HepG2 (cell line): Measurements from ENCODE around the gene IRF2. TPM values are rescaled to one million over a fixed set of nuclear protein-coding genes. Genes with fewer than 3 reads are reported as not detected.
A peak's percentile ranks its signal among the peaks of the same experiment; 100 is the strongest.

Experiments used
- ATM ChIP-seq: fragments of 450-650 bp; IDR thresholded peaks from 2 replicates; pipeline ENCODE4 v1.7.1; 2017; ENCODE audit warnings: mild to moderate bottlenecking, borderline replicate concordance
- DMAP1 ChIP-seq: IDR thresholded peaks from 2 replicates; pipeline ENCODE4 v1.6.1; 2016
- EZH2 ChIP-seq: conservative IDR thresholded peaks from 2 replicates; pipeline ENCODE4 v1.6.1; 2012; ENCODE audit warnings: mild to moderate bottlenecking, low read depth, low read length, moderate library complexity
- FOXA1 ChIP-seq, 2 experiments: fragments of 450-650 bp in 1 of 2; sonication (generic) in 1 of 2; formaldehyde crosslinking in 1 of 2; IDR thresholded peaks; 2 replicates each; pipeline versions ENCODE4 v1.4.0 to v1.6.1; 2016 to 2020; ENCODE audit warnings: missing genetic modification reagents in 1 of 2
- GFI1 ChIP-seq: sonication (generic); formaldehyde crosslinking; IDR thresholded peaks from 2 replicates; pipeline ENCODE4 v1.5.0; 2020; ENCODE audit warnings: missing genetic modification reagents, mild to moderate bottlenecking, borderline replicate concordance
- IRX3 ChIP-seq: sonication (generic); formaldehyde crosslinking; IDR thresholded peaks from 2 replicates; pipeline ENCODE4 v1.8.1; 2023; ENCODE audit warnings: mild to moderate bottlenecking, low read depth, missing genetic modification reagents, borderline replicate concordance
- MED8 ChIP-seq: sonication (generic); formaldehyde crosslinking; IDR thresholded peaks from 2 replicates; pipeline ENCODE4 v1.8.1; 2023; ENCODE audit warnings: mild to moderate bottlenecking, missing genetic modification reagents; ENCODE audit not compliant: insufficient replicate concordance
- MXD4 ChIP-seq: IDR thresholded peaks from 2 replicates; pipeline ENCODE4 v1.6.1; 2016; ENCODE audit warnings: mild to moderate bottlenecking, missing biosample characterization, missing genetic modification reagents
- NONO ChIP-seq, 2 experiments: fragments of 450-650 bp in 1 of 2; sonication (generic) in 1 of 2; formaldehyde crosslinking in 1 of 2; IDR thresholded peaks in 1 of 2; conservative IDR thresholded peaks in 1 of 2; 2 replicates each; pipeline versions ENCODE4 v1.6.1 to v1.8.0; 2017 to 2022; ENCODE audit warnings: mild to moderate bottlenecking in 1 of 2, missing genetic modification reagents in 1 of 2, moderate library complexity in 1 of 2
- PHF21A ChIP-seq: sonication (generic); formaldehyde crosslinking; IDR thresholded peaks from 2 replicates; pipeline ENCODE4 v1.5.0; 2020; ENCODE audit warnings: mild to moderate bottlenecking, missing genetic modification reagents
- SAFB2 ChIP-seq: sonication (generic); formaldehyde crosslinking; IDR thresholded peaks from 2 replicates; pipeline ENCODE4 v1.5.1; 2020; ENCODE audit warnings: missing genetic modification reagents, low read depth, mild to moderate bottlenecking, borderline replicate concordance
- SETDB1 ChIP-seq: sonication (generic); formaldehyde crosslinking; IDR thresholded peaks from 2 replicates; pipeline ENCODE4 v1.5.1; 2020; ENCODE audit warnings: missing genetic modification reagents, mild to moderate bottlenecking, borderline replicate concordance
- SIX1 ChIP-seq: sonication (generic); formaldehyde crosslinking; IDR thresholded peaks from 2 replicates; pipeline ENCODE4 v1.4.0; 2020; ENCODE audit warnings: missing genetic modification reagents, borderline replicate concordance
- SKI ChIP-seq: fragments of 450-650 bp; IDR thresholded peaks from one replicate; pipeline ENCODE4 v1.6.1; 2018; ENCODE audit warnings: mild to moderate bottlenecking; ENCODE audit not compliant: partially characterized antibody
- SP1 ChIP-seq, 2 experiments: fragments of 450-650 bp in 1 of 2; sonication (generic) in 1 of 2; formaldehyde crosslinking in 1 of 2; IDR thresholded peaks; 2 replicates each; pipeline versions ENCODE4 v1.4.0 to v1.6.1; 2016 to 2020; ENCODE audit warnings: missing genetic modification reagents in 1 of 2
- SP5 ChIP-seq: IDR thresholded peaks from 2 replicates; pipeline ENCODE4 v1.6.1; 2016; ENCODE audit warnings: low read depth, borderline replicate concordance
- SRY ChIP-seq: sonication (generic); formaldehyde crosslinking; IDR thresholded peaks from 2 replicates; pipeline ENCODE4 v1.8.0; 2022; ENCODE audit warnings: mild to moderate bottlenecking, missing genetic modification reagents
- TEAD3 ChIP-seq: optimal IDR thresholded peaks from 2 replicates; pipeline ENCODE3; 2016; ENCODE audit warnings: borderline replicate concordance
- ZMYM2 ChIP-seq: sonication (generic); formaldehyde crosslinking; IDR thresholded peaks from 2 replicates; pipeline ENCODE4 v1.8.0; 2022; ENCODE audit warnings: mild to moderate bottlenecking, missing genetic modification reagents
- polyA plus RNA-seq, 8 experiments: library from polyadenylated mRNA; depleted of rRNA in 3 of 8; stranded (reverse) in 7 of 8; unstranded in 1 of 8; fragments of >200 nt; fragmentation: Illumina TruSeq in 4 of 8; extraction: Trizol in 4 of 8; gene quantifications; 2 replicates each; pipeline versions ENCODE4 v1.2.1 to v1.2.3, GENCODE V29; 2011 to 2016; ENCODE audit warnings: low read depth in 4 of 8, missing spikeins in 1 of 8, mixed read lengths in 1 of 8; ENCODE audit not compliant: insufficient read depth in 1 of 8
- total RNA-seq, 5 experiments: library from RNA; depleted of rRNA; stranded (reverse); fragments of >200 nt; fragmentation: Illumina TruSeq; extraction: Trizol; gene quantifications; 2 replicates each; pipeline ENCODE4 v1.2.3, GENCODE V29; 2016; ENCODE audit warnings: low read depth in 1 of 5
- TF ChIP-seq, protein P1 (sequence below): sonication (generic); formaldehyde crosslinking; IDR thresholded peaks from 2 replicates; pipeline ENCODE4 v1.5.0; 2020; ENCODE audit warnings: mild to moderate bottlenecking, missing genetic modification reagents
- TF ChIP-seq, protein P2 (sequence below): sonication (generic); formaldehyde crosslinking; IDR thresholded peaks from 2 replicates; pipeline ENCODE4 v1.4.0; 2020; ENCODE audit warnings: mild to moderate bottlenecking, missing genetic modification reagents
- TF ChIP-seq, protein P3 (sequence below): sonication (generic); formaldehyde crosslinking; IDR thresholded peaks from 2 replicates; pipeline ENCODE4 v1.8.1; 2023; ENCODE audit warnings: mild to moderate bottlenecking, missing genetic modification reagents, borderline replicate concordance
- TF ChIP-seq, protein P4 (sequence below): sonication (generic); formaldehyde crosslinking; IDR thresholded peaks from 2 replicates; pipeline ENCODE4 v1.4.0; 2020; ENCODE audit warnings: mild to moderate bottlenecking, missing genetic modification reagents
- TF ChIP-seq, protein P5 (sequence below): sonication (generic); formaldehyde crosslinking; IDR thresholded peaks from 2 replicates; pipeline ENCODE4 v1.4.0; 2020; ENCODE audit warnings: missing genetic modification reagents
- TF ChIP-seq, protein P6 (sequence below): sonication (generic); formaldehyde crosslinking; conservative IDR thresholded peaks from 2 replicates; pipeline ENCODE4 v1.8.1; 2023; ENCODE audit warnings: missing genetic modification reagents

Gene IRF2
- total and polyA plus RNA-seq, 2 of the 13 experiments (the other 11 are each of a cell fraction or from before 2014, with no cell fraction given): 15.5 to 28.8 TPM

DNA sequence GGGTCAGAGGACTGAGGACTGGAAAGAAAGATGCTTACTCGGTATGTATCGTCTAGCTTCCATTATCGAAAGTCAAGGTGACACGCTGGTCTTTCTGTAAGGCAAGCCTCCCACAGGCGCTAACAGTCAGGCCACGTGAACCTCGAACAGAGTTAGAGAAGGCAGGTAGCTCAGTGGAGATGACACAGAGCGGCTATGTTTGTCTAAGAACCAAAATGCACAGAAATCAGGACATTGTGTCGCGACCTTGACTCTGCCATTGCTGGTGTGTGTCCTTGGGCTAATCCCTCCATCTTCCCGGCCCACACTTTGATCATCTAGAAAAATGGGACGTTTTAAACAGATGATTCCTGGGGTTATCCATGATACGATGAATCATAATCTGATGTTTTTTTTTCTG is 40.3 kb downstream of the IRF2 start (continued):
- no peak for TF ChIP-seq MED8 (CRISPR knock-in tag)
- TF ChIP-seq PHF21A (CRISPR knock-in tag): peak; percentile 43; the same call in 1 of the 2 replicates
- TF ChIP-seq, protein P1, sequence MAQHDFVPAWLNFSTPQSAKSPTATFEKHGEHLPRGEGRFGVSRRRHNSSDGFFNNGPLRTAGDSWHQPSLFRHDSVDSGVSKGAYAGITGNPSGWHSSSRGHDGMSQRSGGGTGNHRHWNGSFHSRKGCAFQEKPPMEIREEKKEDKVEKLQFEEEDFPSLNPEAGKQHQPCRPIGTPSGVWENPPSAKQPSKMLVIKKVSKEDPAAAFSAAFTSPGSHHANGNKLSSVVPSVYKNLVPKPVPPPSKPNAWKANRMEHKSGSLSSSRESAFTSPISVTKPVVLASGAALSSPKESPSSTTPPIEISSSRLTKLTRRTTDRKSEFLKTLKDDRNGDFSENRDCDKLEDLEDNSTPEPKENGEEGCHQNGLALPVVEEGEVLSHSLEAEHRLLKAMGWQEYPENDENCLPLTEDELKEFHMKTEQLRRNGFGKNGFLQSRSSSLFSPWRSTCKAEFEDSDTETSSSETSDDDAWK (CRISPR knock-in tag): no peak
- TF ChIP-seq IRX3 (CRISPR knock-in tag): no peak
- peak; percentile 27; the same call in 1 of the 2 replicates for TF ChIP-seq DMAP1 (CRISPR knock-in tag)
- TF ChIP-seq SRY (CRISPR knock-in tag): peak; percentile 53; the same call in 1 of the 2 replicates
- TF ChIP-seq FOXA1 (IDR thresholded peaks at IDR 0.05): no peak
- TF ChIP-seq FOXA1 (CRISPR knock-in tag; IDR thresholded peaks at IDR 0.05): peak; percentile 74
- no peak for TF ChIP-seq NONO (IDR thresholded peaks at IDR 0.05)
- no peak for TF ChIP-seq NONO (CRISPR knock-in tag; conservative IDR thresholded peaks at IDR 0.05)
- TF ChIP-seq SP5 (CRISPR knock-in tag): peak; percentile 58
- no peak for TF ChIP-seq SAFB2 (CRISPR knock-in tag)
- TF ChIP-seq, protein P2, sequence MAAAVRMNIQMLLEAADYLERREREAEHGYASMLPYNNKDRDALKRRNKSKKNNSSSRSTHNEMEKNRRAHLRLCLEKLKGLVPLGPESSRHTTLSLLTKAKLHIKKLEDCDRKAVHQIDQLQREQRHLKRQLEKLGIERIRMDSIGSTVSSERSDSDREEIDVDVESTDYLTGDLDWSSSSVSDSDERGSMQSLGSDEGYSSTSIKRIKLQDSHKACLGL (CRISPR knock-in tag): no peak
- TF ChIP-seq SETDB1: no peak
- no peak for TF ChIP-seq SP1 (IDR thresholded peaks at IDR 0.05)
- TF ChIP-seq SP1 (CRISPR knock-in tag; IDR thresholded peaks at IDR 0.05): no peak
- TF ChIP-seq, protein P3, sequence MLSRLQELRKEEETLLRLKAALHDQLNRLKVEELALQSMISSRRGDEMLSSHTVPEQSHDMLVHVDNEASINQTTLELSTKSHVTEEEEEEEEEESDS: no peak
- TF ChIP-seq MXD4 (CRISPR knock-in tag): 0 out of 2 replicates have a peak, but pooled peaks have one; percentile 27
- TF ChIP-seq ATM: no peak
- TF ChIP-seq EZH2: no peak
- TF ChIP-seq GFI1: peak; percentile 88
- TF ChIP-seq, protein P4, sequence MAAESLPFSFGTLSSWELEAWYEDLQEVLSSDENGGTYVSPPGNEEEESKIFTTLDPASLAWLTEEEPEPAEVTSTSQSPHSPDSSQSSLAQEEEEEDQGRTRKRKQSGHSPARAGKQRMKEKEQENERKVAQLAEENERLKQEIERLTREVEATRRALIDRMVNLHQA: no peak
- TF ChIP-seq, protein P5, sequence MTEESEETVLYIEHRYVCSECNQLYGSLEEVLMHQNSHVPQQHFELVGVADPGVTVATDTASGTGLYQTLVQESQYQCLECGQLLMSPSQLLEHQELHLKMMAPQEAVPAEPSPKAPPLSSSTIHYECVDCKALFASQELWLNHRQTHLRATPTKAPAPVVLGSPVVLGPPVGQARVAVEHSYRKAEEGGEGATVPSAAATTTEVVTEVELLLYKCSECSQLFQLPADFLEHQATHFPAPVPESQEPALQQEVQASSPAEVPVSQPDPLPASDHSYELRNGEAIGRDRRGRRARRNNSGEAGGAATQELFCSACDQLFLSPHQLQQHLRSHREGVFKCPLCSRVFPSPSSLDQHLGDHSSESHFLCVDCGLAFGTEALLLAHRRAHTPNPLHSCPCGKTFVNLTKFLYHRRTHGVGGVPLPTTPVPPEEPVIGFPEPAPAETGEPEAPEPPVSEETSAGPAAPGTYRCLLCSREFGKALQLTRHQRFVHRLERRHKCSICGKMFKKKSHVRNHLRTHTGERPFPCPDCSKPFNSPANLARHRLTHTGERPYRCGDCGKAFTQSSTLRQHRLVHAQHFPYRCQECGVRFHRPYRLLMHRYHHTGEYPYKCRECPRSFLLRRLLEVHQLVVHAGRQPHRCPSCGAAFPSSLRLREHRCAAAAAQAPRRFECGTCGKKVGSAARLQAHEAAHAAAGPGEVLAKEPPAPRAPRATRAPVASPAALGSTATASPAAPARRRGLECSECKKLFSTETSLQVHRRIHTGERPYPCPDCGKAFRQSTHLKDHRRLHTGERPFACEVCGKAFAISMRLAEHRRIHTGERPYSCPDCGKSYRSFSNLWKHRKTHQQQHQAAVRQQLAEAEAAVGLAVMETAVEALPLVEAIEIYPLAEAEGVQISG: no peak
- peak; percentile 33 for TF ChIP-seq SKI
- TF ChIP-seq, protein P6, sequence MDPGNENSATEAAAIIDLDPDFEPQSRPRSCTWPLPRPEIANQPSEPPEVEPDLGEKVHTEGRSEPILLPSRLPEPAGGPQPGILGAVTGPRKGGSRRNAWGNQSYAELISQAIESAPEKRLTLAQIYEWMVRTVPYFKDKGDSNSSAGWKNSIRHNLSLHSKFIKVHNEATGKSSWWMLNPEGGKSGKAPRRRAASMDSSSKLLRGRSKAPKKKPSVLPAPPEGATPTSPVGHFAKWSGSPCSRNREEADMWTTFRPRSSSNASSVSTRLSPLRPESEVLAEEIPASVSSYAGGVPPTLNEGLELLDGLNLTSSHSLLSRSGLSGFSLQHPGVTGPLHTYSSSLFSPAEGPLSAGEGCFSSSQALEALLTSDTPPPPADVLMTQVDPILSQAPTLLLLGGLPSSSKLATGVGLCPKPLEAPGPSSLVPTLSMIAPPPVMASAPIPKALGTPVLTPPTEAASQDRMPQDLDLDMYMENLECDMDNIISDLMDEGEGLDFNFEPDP (CRISPR knock-in tag): no peak
- TF ChIP-seq TEAD3 (CRISPR knock-in tag): peak; percentile 58
- no peak for TF ChIP-seq SIX1
- TF ChIP-seq ZMYM2 (CRISPR knock-in tag): peak; percentile 48; the same call in 1 of the 2 replicates
